WTC11 (cell line): ENCODE measurements around the gene ANKRD11. TPM values are rescaled to one million over a fixed set of nuclear protein-coding genes. Genes with fewer than 3 reads are reported as not detected.

Experiments used
- AFF4 ChIP-seq: sonication (generic); formaldehyde crosslinking; IDR thresholded peaks from 2 replicates; pipeline ENCODE4 v1.8.1; 2023; ENCODE audit warnings: mild to moderate bottlenecking, missing genetic modification reagents, borderline replicate concordance
- AR ChIP-seq: fragments of 250-450 bp; sonication (Bioruptor Pico); IDR thresholded peaks from 2 replicates; pipeline ENCODE4 v1.9.0; 2021; ENCODE audit warnings: mild to moderate bottlenecking
- E2F1 ChIP-seq: sonication (generic); formaldehyde crosslinking; IDR thresholded peaks from 2 replicates; pipeline ENCODE4 v1.8.0; 2022; ENCODE audit warnings: mild to moderate bottlenecking, missing genetic modification reagents
- EMX1 ChIP-seq: fragments of 250-450 bp; sonication (Bioruptor Pico); IDR thresholded peaks from 2 replicates; pipeline ENCODE4 v1.8.0; 2021; ENCODE audit warnings: mild to moderate bottlenecking
- ESRRA ChIP-seq: sonication (generic); formaldehyde crosslinking; IDR thresholded peaks from 2 replicates; pipeline ENCODE4 v1.8.1; 2022; ENCODE audit warnings: mild to moderate bottlenecking, missing genetic modification reagents, borderline replicate concordance
- ETV6 ChIP-seq: sonication (generic); formaldehyde crosslinking; IDR thresholded peaks from 2 replicates; pipeline ENCODE4 v1.8.1; 2022; ENCODE audit warnings: mild to moderate bottlenecking, missing genetic modification reagents
- FOXJ3 ChIP-seq: sonication (generic); formaldehyde crosslinking; IDR thresholded peaks from 2 replicates; pipeline ENCODE4 v1.9.0; 2021; ENCODE audit warnings: missing genetic modification reagents, mild to moderate bottlenecking, borderline replicate concordance
- GTF2I ChIP-seq: fragments of 250-450 bp; sonication (Bioruptor Pico); conservative IDR thresholded peaks from 2 replicates; pipeline ENCODE4 v1.4.0; 2021; ENCODE audit warnings: mild to moderate bottlenecking
- JAZF1 ChIP-seq: fragments of 250-450 bp; sonication (Bioruptor Pico); IDR thresholded peaks from 2 replicates; pipeline ENCODE4 v1.9.0; 2021; ENCODE audit warnings: moderate library complexity, mild to moderate bottlenecking, inconsistent platforms
- JUN ChIP-seq: sonication (generic); formaldehyde crosslinking; IDR thresholded peaks from 2 replicates; pipeline ENCODE4 v1.8.0; 2023; ENCODE audit warnings: mild to moderate bottlenecking, missing genetic modification reagents
- MLX ChIP-seq: sonication (generic); formaldehyde crosslinking; IDR thresholded peaks from 2 replicates; pipeline ENCODE4 v1.8.1; 2023; ENCODE audit warnings: mild to moderate bottlenecking, missing genetic modification reagents, moderate library complexity
- SMAD3 ChIP-seq: sonication (generic); formaldehyde crosslinking; IDR thresholded peaks from 2 replicates; pipeline ENCODE4 v1.8.0; 2022; ENCODE audit warnings: missing genetic modification reagents, mild to moderate bottlenecking, borderline replicate concordance
- TP53 ChIP-seq: sonication (generic); formaldehyde crosslinking; IDR thresholded peaks from 2 replicates; pipeline ENCODE4 v1.8.1; 2023; ENCODE audit warnings: mild to moderate bottlenecking, missing genetic modification reagents
- USF2 ChIP-seq: sonication (generic); formaldehyde crosslinking; IDR thresholded peaks from 2 replicates; pipeline ENCODE4 v1.8.1; 2023; ENCODE audit warnings: mild to moderate bottlenecking, missing genetic modification reagents, moderate library complexity
- ZBTB43 ChIP-seq: sonication (generic); formaldehyde crosslinking; IDR thresholded peaks from 2 replicates; pipeline ENCODE4 v1.8.1; 2023; ENCODE audit warnings: mild to moderate bottlenecking, missing genetic modification reagents
- ZNF416 ChIP-seq: fragments of 250-450 bp; sonication (Bioruptor Pico); IDR thresholded peaks from 2 replicates; pipeline ENCODE4 v1.9.0; 2021; ENCODE audit warnings: mild to moderate bottlenecking, inconsistent platforms
- ZNF532 ChIP-seq: fragments of 250-450 bp; sonication (Bioruptor Pico); IDR thresholded peaks from 2 replicates; pipeline ENCODE4 v1.9.0; 2021; ENCODE audit warnings: mild to moderate bottlenecking, borderline replicate concordance
- total RNA-seq: library from RNA; stranded (reverse); gene quantifications from 3 replicates; pipeline ENCODE4 v1.2.3, GENCODE V29; 2021
- TF ChIP-seq, protein P1 (sequence below): sonication (generic); formaldehyde crosslinking; IDR thresholded peaks from 2 replicates; pipeline ENCODE4 v1.8.1; 2022; ENCODE audit warnings: low read depth, mild to moderate bottlenecking, moderate library complexity, missing genetic modification reagents, borderline replicate concordance
- TF ChIP-seq, protein P2 (sequence below): fragments of 250-450 bp; sonication (Bioruptor Pico); IDR thresholded peaks from 2 replicates; pipeline ENCODE4 v1.8.0; 2021; ENCODE audit warnings: mild to moderate bottlenecking
- TF ChIP-seq, protein P3 (sequence below): fragments of 250-450 bp; sonication (Bioruptor Pico); IDR thresholded peaks from 2 replicates; pipeline ENCODE4 v1.9.0; 2021; ENCODE audit warnings: mild to moderate bottlenecking

ANKRD11 gene
- total RNA-seq, 1 experiment from 2014 or later, result 184 TPM

GRCh38 chr16:89290887-89291286 lies 199.5 kb downstream of the ANKRD11 start (continued):
- TF ChIP-seq, protein P1, sequence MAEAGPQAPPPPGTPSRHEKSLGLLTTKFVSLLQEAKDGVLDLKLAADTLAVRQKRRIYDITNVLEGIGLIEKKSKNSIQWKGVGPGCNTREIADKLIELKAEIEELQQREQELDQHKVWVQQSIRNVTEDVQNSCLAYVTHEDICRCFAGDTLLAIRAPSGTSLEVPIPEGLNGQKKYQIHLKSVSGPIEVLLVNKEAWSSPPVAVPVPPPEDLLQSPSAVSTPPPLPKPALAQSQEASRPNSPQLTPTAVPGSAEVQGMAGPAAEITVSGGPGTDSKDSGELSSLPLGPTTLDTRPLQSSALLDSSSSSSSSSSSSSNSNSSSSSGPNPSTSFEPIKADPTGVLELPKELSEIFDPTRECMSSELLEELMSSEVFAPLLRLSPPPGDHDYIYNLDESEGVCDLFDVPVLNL (CRISPR knock-in tag), result no peak
- TF ChIP-seq ZNF532 (CRISPR knock-in tag), result no peak
- TF ChIP-seq TP53 (CRISPR knock-in tag), result 0 out of 2 replicates have a peak, but pooled peaks have one; percentile 30
- TF ChIP-seq ETV6 (CRISPR knock-in tag), result peak; percentile 91
- no peak for TF ChIP-seq ZNF416 (CRISPR knock-in tag)
- TF ChIP-seq MLX, result no peak
- TF ChIP-seq FOXJ3 (CRISPR knock-in tag), result no peak
- no peak for TF ChIP-seq GTF2I (CRISPR knock-in tag)
- peak; percentile 41 for TF ChIP-seq USF2 (CRISPR knock-in tag)
- no peak for TF ChIP-seq AR (CRISPR knock-in tag)
- TF ChIP-seq E2F1 (CRISPR knock-in tag), result no peak
- TF ChIP-seq, protein P2, sequence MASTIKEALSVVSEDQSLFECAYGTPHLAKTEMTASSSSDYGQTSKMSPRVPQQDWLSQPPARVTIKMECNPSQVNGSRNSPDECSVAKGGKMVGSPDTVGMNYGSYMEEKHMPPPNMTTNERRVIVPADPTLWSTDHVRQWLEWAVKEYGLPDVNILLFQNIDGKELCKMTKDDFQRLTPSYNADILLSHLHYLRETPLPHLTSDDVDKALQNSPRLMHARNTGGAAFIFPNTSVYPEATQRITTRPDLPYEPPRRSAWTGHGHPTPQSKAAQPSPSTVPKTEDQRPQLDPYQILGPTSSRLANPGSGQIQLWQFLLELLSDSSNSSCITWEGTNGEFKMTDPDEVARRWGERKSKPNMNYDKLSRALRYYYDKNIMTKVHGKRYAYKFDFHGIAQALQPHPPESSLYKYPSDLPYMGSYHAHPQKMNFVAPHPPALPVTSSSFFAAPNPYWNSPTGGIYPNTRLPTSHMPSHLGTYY (CRISPR knock-in tag), result no peak
- TF ChIP-seq JAZF1 (CRISPR knock-in tag), result no peak
- no peak for TF ChIP-seq JUN (CRISPR knock-in tag)
- no peak for TF ChIP-seq AFF4 (CRISPR knock-in tag)
- 0 out of 2 replicates have a peak, but pooled peaks have one; percentile 42 for TF ChIP-seq ZBTB43 (CRISPR knock-in tag)
- TF ChIP-seq ESRRA, result no peak
- no peak for TF ChIP-seq EMX1
- TF ChIP-seq, protein P3, sequence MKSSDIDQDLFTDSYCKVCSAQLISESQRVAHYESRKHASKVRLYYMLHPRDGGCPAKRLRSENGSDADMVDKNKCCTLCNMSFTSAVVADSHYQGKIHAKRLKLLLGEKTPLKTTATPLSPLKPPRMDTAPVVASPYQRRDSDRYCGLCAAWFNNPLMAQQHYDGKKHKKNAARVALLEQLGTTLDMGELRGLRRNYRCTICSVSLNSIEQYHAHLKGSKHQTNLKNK (CRISPR knock-in tag), result no peak
- TF ChIP-seq SMAD3 (CRISPR knock-in tag), result peak; percentile 66; the same call in 1 of the 2 replicates
